Measurements from ENCODE around the gene TRAF3.

GRCh38 chr14:102772781-102773570 is 4.3 kb upstream of the TRAF3 start:
- no peak for TF ChIP-seq POLR2A (IDR thresholded peaks at IDR 0.05; ENCODE audit: low read length)
- TF ChIP-seq GATA1 (IDR thresholded peaks at IDR 0.05; ENCODE audit: low read depth, low read length) = no peak
